NT2/D1 (cell line): Measurements from ENCODE around the gene TESPA1.

Experiments used
- SUZ12 ChIP-seq: IDR thresholded peaks from 2 replicates; pipeline ENCODE4 v1.6.1; 2011; ENCODE audit not compliant: insufficient read length, insufficient read depth; ENCODE audit errors: extremely low read depth
- YY1 ChIP-seq: IDR thresholded peaks from 2 replicates; pipeline ENCODE4 v1.6.1; 2011; ENCODE audit not compliant: insufficient read length, insufficient read depth
- ZNF274 ChIP-seq: IDR thresholded peaks from 2 replicates; pipeline ENCODE4 v1.6.1; 2011; ENCODE audit warnings: mild to moderate bottlenecking, low read depth, low read length

DNA sequence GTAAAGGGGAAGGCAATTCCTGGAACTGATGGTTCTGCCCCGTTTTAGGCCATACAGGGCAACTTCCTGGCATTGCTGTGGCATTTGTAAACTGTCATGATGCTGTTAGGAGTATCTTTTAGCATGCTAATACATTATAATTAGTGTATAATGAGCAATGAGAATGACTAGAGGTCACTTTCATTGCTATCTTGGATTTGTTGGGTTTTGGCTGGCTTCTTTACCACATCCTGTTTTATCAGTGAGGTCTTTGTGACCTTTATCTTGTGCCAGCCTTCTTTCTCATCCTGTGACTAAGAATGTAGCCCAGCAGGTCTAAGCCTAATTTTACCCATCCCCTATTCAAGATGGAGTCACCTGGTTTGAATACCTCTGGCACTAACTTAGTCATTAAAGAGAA lies 51.2 kb downstream of the TESPA1 start:
- TF ChIP-seq SUZ12 (no peak), ZNF274 (no peak), YY1 (no peak)
